HepG2 (cell line): ENCODE results near the gene STOM.
A peak's percentile ranks its signal among the peaks of the same experiment; 100 is the strongest.

Source experiments
- CAMTA2 ChIP-seq: sonication (generic); formaldehyde crosslinking; IDR thresholded peaks from 2 replicates; pipeline ENCODE4 v1.4.0; 2020; ENCODE audit warnings: mild to moderate bottlenecking, missing genetic modification reagents, borderline replicate concordance
- CBFB ChIP-seq: sonication (generic); formaldehyde crosslinking; IDR thresholded peaks from 2 replicates; pipeline ENCODE4 v1.4.0; 2020; ENCODE audit warnings: missing genetic modification reagents
- EP300 ChIP-seq, 3 experiments: sonication (generic) in 1 of 3; formaldehyde crosslinking in 1 of 3; IDR thresholded peaks; 2 replicates each; pipeline versions ENCODE4 v1.5.1 to v1.6.1; 2011 to 2020; ENCODE audit warnings: low read depth in 2 of 3, low read length in 2 of 3, borderline replicate concordance in 1 of 3, improper control_type of control experiment in 1 of 3, mild to moderate bottlenecking in 1 of 3, missing genetic modification reagents in 1 of 3, moderate library complexity in 1 of 3
- GFI1 ChIP-seq: sonication (generic); formaldehyde crosslinking; IDR thresholded peaks from 2 replicates; pipeline ENCODE4 v1.5.0; 2020; ENCODE audit warnings: missing genetic modification reagents, mild to moderate bottlenecking, borderline replicate concordance
- HOMEZ ChIP-seq: IDR thresholded peaks from 2 replicates; pipeline ENCODE4 v1.6.1; 2016; ENCODE audit warnings: low read depth
- NR2F6 ChIP-seq, 2 experiments: IDR thresholded peaks; 2 replicates each; pipeline ENCODE4 v1.6.1; 2016; ENCODE audit warnings: antibody characterized with exemption in 1 of 2, mild to moderate bottlenecking in 1 of 2
- PAX8 ChIP-seq: sonication (generic); formaldehyde crosslinking; IDR thresholded peaks from 2 replicates; pipeline ENCODE4 v1.8.0; 2022; ENCODE audit warnings: mild to moderate bottlenecking, missing genetic modification reagents, borderline replicate concordance
- POLR2A ChIP-seq, 2 experiments: IDR thresholded peaks; 2 replicates each; pipeline ENCODE4 v1.6.1; 2011; ENCODE audit warnings: low read depth in 2 of 2, low read length in 2 of 2, mild to moderate bottlenecking in 1 of 2, moderate library complexity in 1 of 2; ENCODE audit not compliant: insufficient read depth in 1 of 2
- TAF15 ChIP-seq: fragments of 200-400 bp; formaldehyde crosslinking; IDR thresholded peaks from one replicate; pipeline ENCODE4 v1.6.1; 2018; ENCODE audit warnings: mild to moderate bottlenecking, low read depth, low read length; ENCODE audit not compliant: poor library complexity, severe bottlenecking
- TF ChIP-seq, protein P1 (sequence below): sonication (generic); formaldehyde crosslinking; IDR thresholded peaks from 2 replicates; pipeline ENCODE4 v1.9.0; 2021; ENCODE audit warnings: missing genetic modification reagents, borderline replicate concordance
- TF ChIP-seq, protein P2 (sequence below): sonication (generic); formaldehyde crosslinking; IDR thresholded peaks from 2 replicates; pipeline ENCODE4 v1.5.1; 2020; ENCODE audit warnings: mild to moderate bottlenecking, missing genetic modification reagents

DNA sequence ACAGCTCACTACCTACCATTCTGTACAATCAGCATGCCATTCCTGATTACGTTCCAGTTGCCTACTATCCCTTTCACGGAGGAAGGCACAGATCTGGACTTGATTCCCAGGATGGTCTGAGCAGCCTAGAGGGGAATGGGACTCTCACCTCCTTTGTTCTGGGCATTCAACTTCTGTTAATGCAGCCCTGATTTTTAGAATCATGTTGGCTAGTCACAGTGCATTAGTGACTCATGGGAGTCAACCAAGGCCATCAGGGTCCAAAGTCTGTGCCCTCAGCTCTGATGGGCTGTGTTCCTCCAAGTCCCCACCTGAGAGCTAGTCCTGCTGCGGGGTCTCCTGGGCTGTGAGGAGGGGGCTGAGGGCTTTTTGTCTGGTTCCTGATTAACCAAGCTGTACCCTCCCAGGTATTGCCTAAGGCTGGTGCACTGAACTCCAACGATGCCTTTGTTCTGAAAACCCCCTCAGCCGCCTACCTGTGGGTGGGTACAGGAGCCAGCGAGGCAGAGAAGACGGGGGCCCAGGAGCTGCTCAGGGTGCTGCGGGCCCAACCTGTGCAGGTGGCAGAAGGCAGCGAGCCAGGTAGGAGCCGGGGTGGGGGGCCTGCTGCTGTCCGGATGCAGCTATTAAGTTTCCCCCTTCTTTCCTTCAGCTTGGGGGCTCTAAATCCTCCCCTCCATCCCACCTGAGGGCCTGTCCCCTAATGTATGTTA, 43.0 kb downstream of the STOM start:
- no peak for TF ChIP-seq NR2F6 (IDR thresholded peaks at IDR 0.05)
- TF ChIP-seq NR2F6 (CRISPR knock-in tag; IDR thresholded peaks at IDR 0.05), result no peak
- TF ChIP-seq TAF15, result no peak
- 0 out of 4 replicates have a peak, but pooled peaks of 1 of the 2 experiments have one; percentile 22 for TF ChIP-seq POLR2A (IDR thresholded peaks at IDR 0.05; ENCODE audit: insufficient read depth in 1 of 2, low read depth in 2 of 2, low read length in 2 of 2)
- no peak for TF ChIP-seq EP300 (IDR thresholded peaks at IDR 0.05; ENCODE audit: low read depth in 2 of 2, low read length in 2 of 2)
- TF ChIP-seq EP300 (CRISPR knock-in tag; IDR thresholded peaks at IDR 0.05; ENCODE audit: borderline replicate concordance), result no peak
- TF ChIP-seq CBFB (CRISPR knock-in tag), result no peak
- TF ChIP-seq, protein P1, sequence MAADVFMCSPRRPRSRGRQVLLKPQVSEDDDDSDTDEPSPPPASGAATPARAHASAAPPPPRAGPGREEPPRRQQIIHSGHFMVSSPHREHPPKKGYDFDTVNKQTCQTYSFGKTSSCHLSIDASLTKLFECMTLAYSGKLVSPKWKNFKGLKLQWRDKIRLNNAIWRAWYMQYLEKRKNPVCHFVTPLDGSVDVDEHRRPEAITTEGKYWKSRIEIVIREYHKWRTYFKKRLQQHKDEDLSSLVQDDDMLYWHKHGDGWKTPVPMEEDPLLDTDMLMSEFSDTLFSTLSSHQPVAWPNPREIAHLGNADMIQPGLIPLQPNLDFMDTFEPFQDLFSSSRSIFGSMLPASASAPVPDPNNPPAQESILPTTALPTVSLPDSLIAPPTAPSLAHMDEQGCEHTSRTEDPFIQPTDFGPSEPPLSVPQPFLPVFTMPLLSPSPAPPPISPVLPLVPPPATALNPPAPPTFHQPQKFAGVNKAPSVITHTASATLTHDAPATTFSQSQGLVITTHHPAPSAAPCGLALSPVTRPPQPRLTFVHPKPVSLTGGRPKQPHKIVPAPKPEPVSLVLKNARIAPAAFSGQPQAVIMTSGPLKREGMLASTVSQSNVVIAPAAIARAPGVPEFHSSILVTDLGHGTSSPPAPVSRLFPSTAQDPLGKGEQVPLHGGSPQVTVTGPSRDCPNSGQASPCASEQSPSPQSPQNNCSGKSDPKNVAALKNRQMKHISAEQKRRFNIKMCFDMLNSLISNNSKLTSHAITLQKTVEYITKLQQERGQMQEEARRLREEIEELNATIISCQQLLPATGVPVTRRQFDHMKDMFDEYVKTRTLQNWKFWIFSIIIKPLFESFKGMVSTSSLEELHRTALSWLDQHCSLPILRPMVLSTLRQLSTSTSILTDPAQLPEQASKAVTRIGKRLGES (CRISPR knock-in tag), result no peak
- TF ChIP-seq PAX8 (CRISPR knock-in tag), result no peak
- no peak for TF ChIP-seq CAMTA2
- TF ChIP-seq GFI1, result no peak
- TF ChIP-seq, protein P2, sequence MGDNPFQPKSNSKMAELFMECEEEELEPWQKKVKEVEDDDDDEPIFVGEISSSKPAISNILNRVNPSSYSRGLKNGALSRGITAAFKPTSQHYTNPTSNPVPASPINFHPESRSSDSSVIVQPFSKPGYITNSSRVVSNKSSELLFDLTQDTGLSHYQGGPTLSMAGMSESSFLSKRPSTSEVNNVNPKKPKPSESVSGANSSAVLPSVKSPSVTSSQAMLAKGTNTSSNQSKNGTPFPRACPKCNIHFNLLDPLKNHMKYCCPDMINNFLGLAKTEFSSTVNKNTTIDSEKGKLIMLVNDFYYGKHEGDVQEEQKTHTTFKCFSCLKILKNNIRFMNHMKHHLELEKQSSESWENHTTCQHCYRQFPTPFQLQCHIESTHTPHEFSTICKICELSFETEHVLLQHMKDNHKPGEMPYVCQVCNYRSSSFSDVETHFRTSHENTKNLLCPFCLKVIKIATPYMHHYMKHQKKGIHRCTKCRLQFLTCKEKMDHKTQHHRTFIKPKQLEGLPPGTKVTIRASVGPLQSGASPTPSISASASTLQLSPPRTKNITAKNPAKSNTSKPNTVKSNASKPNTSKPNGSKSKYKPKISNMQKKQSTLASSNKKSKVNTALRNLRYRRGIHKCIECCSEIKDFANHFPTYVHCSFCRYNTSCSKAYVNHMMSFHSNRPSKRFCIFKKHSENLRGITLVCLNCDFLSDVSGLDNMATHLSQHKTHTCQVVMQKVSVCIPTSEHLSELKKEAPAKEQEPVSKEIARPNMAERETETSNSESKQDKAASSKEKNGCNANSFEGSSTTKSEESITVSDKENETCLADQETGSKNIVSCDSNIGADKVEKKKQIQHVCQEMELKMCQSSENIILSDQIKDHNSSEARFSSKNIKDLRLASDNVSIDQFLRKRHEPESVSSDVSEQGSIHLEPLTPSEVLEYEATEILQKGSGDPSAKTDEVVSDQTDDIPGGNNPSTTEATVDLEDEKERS (CRISPR knock-in tag), result no peak
- no peak for TF ChIP-seq HOMEZ (CRISPR knock-in tag)
